SIG-M5 (cell line): ENCODE results near the gene TULP4.

Experiments
- DNase-seq: peaks from one replicate; lab custom pipeline; 2025; lab: John Stamatoyannopoulos, UW

Gene TULP4

GRCh38 chr6:158312165-158312564 lies at the start of gene TULP4:
TSS of gene TULP4 (plus strand) at chr6:158312465. CDS start at chr6:158314017, 1,552 bp downstream.
- no peak for DNase-seq

- no peak for DNase-seq
Observed at GRCh38 chr6:158262755-158263154, 49.5 kb upstream of the TULP4 start.

- no peak for DNase-seq
Observed at GRCh38 chr6:158264180-158264579, 48.1 kb upstream of the TULP4 start.

- no peak for DNase-seq
Observed at GRCh38 chr6:158266131-158266530, 46.1 kb upstream of the TULP4 start.

GRCh38 chr6:158268361-158269147 lies 43.7 kb upstream of the TULP4 start:
- DNase-seq = no peak

- DNase-seq = no peak
Observed at GRCh38 chr6:158269657-158270056, 42.6 kb upstream of the TULP4 start.

- DNase-seq = no peak
Observed at GRCh38 chr6:158270389-158271127, 41.7 kb upstream of the TULP4 start.

GRCh38 chr6:158272324-158272723 lies 39.9 kb upstream of the TULP4 start:
- DNase-seq = no peak

GRCh38 chr6:158278004-158278403 lies 34.3 kb upstream of the TULP4 start:
- no peak for DNase-seq

- DNase-seq = no peak
Observed at GRCh38 chr6:158279615-158280014, 32.6 kb upstream of the TULP4 start.

GRCh38 chr6:158283304-158283980 lies 28.8 kb upstream of the TULP4 start:
- DNase-seq = no peak

- DNase-seq = no peak
Observed at GRCh38 chr6:158284007-158284875, 28.0 kb upstream of the TULP4 start.

- DNase-seq = no peak
Observed at GRCh38 chr6:158284876-158285655, 27.2 kb upstream of the TULP4 start.

GRCh38 chr6:158285656-158286021 lies 26.6 kb upstream of the TULP4 start:
- no peak for DNase-seq

- no peak for DNase-seq
Observed at GRCh38 chr6:158286413-158286812, 25.9 kb upstream of the TULP4 start.

- no peak for DNase-seq
Observed at GRCh38 chr6:158287047-158287446, 25.2 kb upstream of the TULP4 start.

- DNase-seq = no peak
Observed at GRCh38 chr6:158290040-158290439, 22.2 kb upstream of the TULP4 start.

- no peak for DNase-seq
Observed at GRCh38 chr6:158290659-158291058, 21.6 kb upstream of the TULP4 start.

- no peak for DNase-seq
Observed at GRCh38 chr6:158292016-158292415, 20.2 kb upstream of the TULP4 start.

GRCh38 chr6:158293122-158293521 lies 19.1 kb upstream of the TULP4 start:
- no peak for DNase-seq
